Lower lobe of right lung (tissue), 2 donors: ENCODE measurements around the gene RAB6B. TPM values are rescaled to one million over a fixed set of nuclear protein-coding genes. Genes with fewer than 3 reads are reported as not detected.

Experiments used
- ATAC-seq, 2 donors: fragments of 200-7000 bp; cut with Tn5 transposase; one replicate each; pipeline ENCODE4 v1.9.1; 2020 to 2022; ENCODE audit warnings: mild to moderate bottlenecking in 2 of 2, moderate library complexity in 2 of 2
- DNase-seq: peaks from one replicate; pipeline ENCODE4 v3.0.0-alpha.2; 2020
- H3K27ac ChIP-seq: fragments of 200-600 bp; one replicate; pipeline ENCODE4 v1.8.0; 2022
- H3K27me3 ChIP-seq: fragments of 200-600 bp; one replicate; pipeline ENCODE4 v1.8.0; 2022; ENCODE audit warnings: low read depth
- H3K36me3 ChIP-seq: fragments of 200-600 bp; one replicate; pipeline ENCODE4 v1.8.0; 2022; ENCODE audit warnings: mild to moderate bottlenecking
- H3K4me1 ChIP-seq: fragments of 200-600 bp; one replicate; pipeline ENCODE4 v1.8.0; 2022
- H3K4me3 ChIP-seq: fragments of 200-600 bp; one replicate; pipeline ENCODE4 v1.8.0; 2022; ENCODE audit warnings: mild to moderate bottlenecking
- H3K9me3 ChIP-seq: fragments of 200-600 bp; one replicate; pipeline ENCODE4 v1.8.0; 2022
- intact Hi-C: fragments of 100-400 bp; cut with DNase I; formaldehyde crosslinking; loops from one replicate; pipeline ENCODE4 v1.11.0; 2022
- total RNA-seq: library from RNA; stranded (reverse); fragmentation: NEBNext Ultra II Directional; extraction: Animal tissue kit (Norgen Biotek cat#: 25700); gene quantifications from one replicate; pipeline ENCODE4 v1.2.1, GENCODE V29; 2021
- TF ChIP-seq, protein P1 (sequence below): fragments of 200-600 bp; IDR thresholded peaks from one replicate; pipeline ENCODE4 v1.8.0; 2022; ENCODE audit warnings: antibody characterized with exemption, mild to moderate bottlenecking
- donor health status: DM: no; HTN: yes; CAD: no; lungs with severe emphysema.

RAB6B gene
- total RNA-seq, 1 donor from 2014 or later: 5.5 TPM

DNA sequence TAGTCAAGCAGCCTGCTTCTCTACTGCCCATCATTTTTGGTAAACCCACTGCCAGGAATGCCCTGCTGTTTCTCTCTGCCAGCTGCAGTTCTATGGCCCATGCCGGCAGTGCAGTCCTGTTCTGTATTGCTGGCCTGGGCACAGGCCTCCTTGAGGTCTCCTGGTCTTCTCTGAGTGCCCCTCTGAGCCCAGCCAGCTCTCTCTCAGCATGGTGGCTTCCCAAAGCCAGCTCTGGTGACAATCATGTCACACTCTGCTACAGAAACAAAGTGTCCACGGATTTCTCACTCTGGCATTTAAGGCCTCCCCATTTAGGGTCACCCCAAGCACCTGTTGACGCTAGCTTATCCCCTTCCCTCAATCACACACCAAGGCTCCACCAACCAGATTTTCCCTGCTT, 65.6 kb downstream of the RAB6B start:
- TF ChIP-seq, protein P1, sequence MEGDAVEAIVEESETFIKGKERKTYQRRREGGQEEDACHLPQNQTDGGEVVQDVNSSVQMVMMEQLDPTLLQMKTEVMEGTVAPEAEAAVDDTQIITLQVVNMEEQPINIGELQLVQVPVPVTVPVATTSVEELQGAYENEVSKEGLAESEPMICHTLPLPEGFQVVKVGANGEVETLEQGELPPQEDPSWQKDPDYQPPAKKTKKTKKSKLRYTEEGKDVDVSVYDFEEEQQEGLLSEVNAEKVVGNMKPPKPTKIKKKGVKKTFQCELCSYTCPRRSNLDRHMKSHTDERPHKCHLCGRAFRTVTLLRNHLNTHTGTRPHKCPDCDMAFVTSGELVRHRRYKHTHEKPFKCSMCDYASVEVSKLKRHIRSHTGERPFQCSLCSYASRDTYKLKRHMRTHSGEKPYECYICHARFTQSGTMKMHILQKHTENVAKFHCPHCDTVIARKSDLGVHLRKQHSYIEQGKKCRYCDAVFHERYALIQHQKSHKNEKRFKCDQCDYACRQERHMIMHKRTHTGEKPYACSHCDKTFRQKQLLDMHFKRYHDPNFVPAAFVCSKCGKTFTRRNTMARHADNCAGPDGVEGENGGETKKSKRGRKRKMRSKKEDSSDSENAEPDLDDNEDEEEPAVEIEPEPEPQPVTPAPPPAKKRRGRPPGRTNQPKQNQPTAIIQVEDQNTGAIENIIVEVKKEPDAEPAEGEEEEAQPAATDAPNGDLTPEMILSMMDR: no peak
- intact Hi-C loops: no loop called here

DNA sequence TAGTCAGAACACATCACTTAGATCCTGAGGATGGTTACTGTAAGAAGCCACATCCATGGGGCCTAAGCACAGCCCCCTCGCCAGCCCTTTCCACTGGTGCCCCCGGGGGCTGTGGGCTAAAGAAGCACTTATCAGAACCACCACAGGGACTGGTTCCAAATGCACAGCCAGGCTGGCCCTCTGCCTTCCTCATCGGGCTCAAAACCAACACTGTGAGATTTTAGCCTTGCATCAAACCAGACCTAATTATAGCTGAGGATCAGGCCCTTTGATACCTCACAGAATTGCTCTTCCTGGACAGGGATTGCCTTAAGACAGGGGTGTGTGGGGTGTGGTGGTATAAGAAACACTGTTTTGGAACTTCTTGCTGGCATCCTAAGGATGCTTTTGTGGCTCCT, 66.4 kb downstream of the RAB6B start:
- DNase-seq: no peak
- Histone ChIP-seq H3K27ac (no peak overlapping the region), H3K9me3 (no peaks in the 10 kb centered on the region), H3K27me3 (no peaks in the 10 kb centered on the region), H3K36me3 (peaks cover 5% of the 10 kb centered on the region), H3K4me1 (no peaks in the 10 kb centered on the region), H3K4me3 (no peak overlapping the region)
- TF ChIP-seq, protein P1: no peak
- intact Hi-C loops: no loop called here
- ATAC-seq: no peak

More for the DNA sequence above, 65.6 kb downstream of the RAB6B start:
- Histone ChIP-seq H3K9me3 (no peaks in the 10 kb centered on the region), H3K36me3 (peaks cover 4% of the 10 kb centered on the region), H3K27ac (no peak overlapping the region), H3K27me3 (no peaks in the 10 kb centered on the region), H3K4me1 (no peaks in the 10 kb centered on the region), H3K4me3 (no peak overlapping the region)
- DNase-seq: no peak
- ATAC-seq: no peak

DNA sequence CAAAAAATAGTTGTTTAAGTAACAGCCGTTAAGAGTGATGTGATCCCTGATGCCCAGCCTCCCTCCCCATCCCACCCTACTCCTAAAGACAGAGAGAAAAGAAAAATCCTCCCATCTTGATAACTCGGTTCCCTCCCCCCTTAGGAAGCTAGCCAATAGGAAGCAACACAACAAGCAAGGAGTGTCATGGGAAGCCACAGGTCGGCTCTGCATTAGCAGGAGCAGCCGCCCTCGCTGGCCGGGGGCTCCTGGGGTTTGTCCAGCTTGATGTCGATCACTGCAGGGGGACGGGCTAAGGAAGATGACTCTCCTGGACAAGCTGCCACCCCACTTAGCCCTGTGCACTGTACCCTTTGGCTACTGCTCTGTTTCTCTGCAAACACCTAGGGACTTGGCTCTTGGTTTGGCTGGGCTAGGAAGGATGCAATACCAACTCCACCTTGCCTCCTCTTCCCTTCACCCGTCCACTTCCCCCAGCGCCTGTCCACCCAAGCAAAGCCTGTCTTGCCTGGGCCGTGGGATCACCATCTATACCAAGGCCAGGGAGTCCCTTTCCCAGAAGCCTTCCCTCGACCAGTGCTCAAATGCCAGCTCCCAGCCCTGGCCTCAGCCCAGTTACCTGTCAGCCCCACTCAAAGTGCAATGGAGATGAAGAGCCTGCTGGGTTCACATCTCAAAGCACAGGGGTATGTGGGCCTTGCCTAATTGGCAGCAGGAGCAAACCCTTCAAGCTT, 66.9 kb downstream of the RAB6B start:
- TF ChIP-seq, protein P1: no peak
- no peak for DNase-seq
- intact Hi-C loops: no loop called here

DNA sequence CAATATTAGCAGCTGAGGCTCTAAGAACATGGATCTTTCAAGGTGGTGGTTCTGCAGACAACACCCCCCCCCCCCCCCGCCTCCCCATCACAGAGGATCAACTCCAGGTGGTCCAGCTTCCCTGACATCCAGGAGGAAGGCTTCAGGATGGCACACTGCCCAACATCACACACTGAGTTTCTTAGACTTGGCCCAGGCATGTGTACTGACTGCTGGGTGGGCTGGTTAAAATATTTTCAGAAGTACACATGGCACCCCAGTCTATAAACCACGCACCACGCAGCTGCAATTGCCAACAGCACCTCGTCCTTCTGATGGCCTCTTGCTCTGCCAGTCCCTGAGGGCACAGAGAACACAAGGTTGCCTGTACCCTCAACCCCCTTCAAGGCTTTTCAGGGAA, 68.0 kb downstream of the RAB6B start:
- Histone ChIP-seq H3K4me3 (no peak overlapping the region), H3K27me3 (no peaks in the 10 kb centered on the region), H3K4me1 (no peaks in the 10 kb centered on the region), H3K27ac (no peak overlapping the region), H3K9me3 (no peaks in the 10 kb centered on the region), H3K36me3 (peaks cover 20% of the 10 kb centered on the region)
- intact Hi-C loops: no loop called here
- ATAC-seq (no peak), DNase-seq (no peak)
- TF ChIP-seq, protein P1: no peak

More for the DNA sequence above, 66.9 kb downstream of the RAB6B start:
- no peaks in the 10 kb centered on the region for H3K4me1 ChIP-seq
- H3K9me3 ChIP-seq: no peaks in the 10 kb centered on the region
- H3K27me3 ChIP-seq: no peaks in the 10 kb centered on the region
- H3K36me3 ChIP-seq: peaks cover 11% of the 10 kb centered on the region
- no peak for ATAC-seq
- H3K27ac ChIP-seq: no peak overlapping the region
- H3K4me3 ChIP-seq: no peak overlapping the region

DNA sequence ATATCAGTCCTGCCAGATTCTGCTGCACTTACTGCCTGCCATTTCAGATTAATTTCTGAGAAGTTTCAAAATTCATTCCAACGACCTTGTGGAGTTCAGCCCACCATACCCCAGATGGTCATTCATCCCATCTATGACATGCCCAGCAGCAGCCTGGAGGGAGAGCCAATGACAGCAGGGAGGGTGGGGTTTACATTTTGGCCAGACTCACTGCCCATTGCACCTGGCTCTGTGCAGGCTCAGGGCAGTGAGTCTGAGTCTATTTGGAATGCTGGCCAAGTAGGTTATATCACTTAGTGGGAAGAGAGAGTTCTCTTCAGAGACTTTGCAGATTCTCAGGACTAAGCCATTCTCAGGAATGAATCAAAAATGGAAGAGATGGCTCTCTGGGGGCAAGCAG, 68.5 kb downstream of the RAB6B start:
- ATAC-seq (no peak), DNase-seq (no peak)
- H3K4me1 ChIP-seq: no peaks in the 10 kb centered on the region
- H3K4me3 ChIP-seq: no peak overlapping the region
- no peak overlapping the region for H3K27ac ChIP-seq
- H3K36me3 ChIP-seq: peaks cover 26% of the 10 kb centered on the region
- no peaks in the 10 kb centered on the region for H3K27me3 ChIP-seq
- no peaks in the 10 kb centered on the region for H3K9me3 ChIP-seq
- TF ChIP-seq, protein P1: no peak
- intact Hi-C loops: no loop called here
